ENCODE results near the gene ZFAND3. TPM values are rescaled to one million over a fixed set of nuclear protein-coding genes. Genes with fewer than 3 reads are reported as not detected.

The ZFAND3 gene
- total RNA-seq, 1 donor = 27.7 TPM

DNA sequence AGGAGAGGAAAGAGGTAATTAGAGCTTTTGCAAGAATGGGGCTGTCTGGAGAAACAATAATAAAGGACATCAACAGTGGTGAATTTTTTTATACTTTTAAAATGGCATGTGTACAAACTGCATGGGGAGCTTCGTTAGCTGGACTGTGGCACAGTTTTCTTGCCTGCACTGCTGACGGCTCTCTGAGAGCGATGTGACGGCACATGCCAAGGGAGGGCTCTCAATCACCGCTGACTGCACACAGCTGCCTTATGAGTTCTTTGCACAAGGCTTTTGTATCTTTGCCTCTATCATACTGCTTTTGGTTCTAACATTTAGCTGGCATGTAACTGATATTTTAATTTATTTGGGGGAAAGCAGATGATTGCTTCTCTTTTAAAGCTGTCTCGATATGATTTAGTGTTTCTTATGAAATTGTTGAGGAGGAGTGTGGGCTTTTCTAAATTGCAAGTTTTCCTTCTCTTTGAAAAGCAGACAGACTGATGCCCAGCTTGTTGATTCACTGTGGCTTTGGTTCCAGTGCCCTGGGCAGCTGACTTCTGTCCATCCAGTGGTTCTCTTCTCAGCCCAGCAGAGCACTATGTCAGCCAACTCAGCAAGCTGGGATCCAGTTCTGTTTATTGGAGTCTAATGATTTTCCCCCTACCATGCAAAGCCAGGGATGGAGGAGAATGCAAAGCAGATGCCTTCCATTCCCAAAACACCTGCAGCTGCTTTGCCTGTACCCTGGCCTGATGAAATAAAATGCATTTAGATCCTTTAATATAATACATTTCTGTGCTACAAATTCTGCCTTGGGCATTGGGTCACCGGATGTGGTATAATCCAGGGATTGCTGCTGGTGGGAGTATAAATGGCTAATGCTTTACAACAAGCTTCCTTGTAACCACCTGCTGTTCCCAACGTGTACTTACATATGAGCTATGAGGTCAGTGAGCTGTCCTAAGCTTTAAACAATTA, 323.9 kb downstream of the ZFAND3 start:
- no peak for DNase-seq (ENCODE audit: low read depth in 2 of 3, low spot score in 2 of 3)

DNA sequence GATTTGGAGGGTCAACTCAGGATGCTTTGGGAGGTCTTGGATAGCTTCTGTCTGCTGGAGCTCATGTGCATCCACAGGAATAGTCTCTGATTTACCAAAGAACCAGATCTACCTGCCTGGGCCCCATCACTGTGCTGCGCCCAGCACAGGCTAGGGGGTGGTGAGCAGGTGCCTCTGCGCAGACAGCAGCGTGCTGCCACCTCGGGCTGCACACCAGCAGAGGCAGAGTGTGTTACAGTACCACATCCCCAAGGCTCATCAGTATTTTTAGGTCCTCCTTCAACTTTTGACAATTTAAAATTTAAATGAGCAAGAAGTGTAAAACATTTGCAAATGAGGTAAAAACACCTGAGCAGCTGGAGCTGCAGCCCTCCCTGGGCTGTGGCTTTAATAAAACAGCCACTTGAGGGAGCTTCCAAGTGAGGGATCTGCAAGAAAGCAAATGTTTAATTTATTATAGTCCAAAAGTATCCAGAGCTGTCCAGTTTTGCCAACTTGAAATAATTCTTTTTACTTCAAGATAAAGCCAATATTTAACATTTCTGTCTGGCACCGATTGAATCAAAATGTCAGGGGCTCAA, 324.9 kb downstream of the ZFAND3 start:
- no peak for DNase-seq (ENCODE audit: low read depth in 2 of 3, low spot score in 2 of 3)

DNA sequence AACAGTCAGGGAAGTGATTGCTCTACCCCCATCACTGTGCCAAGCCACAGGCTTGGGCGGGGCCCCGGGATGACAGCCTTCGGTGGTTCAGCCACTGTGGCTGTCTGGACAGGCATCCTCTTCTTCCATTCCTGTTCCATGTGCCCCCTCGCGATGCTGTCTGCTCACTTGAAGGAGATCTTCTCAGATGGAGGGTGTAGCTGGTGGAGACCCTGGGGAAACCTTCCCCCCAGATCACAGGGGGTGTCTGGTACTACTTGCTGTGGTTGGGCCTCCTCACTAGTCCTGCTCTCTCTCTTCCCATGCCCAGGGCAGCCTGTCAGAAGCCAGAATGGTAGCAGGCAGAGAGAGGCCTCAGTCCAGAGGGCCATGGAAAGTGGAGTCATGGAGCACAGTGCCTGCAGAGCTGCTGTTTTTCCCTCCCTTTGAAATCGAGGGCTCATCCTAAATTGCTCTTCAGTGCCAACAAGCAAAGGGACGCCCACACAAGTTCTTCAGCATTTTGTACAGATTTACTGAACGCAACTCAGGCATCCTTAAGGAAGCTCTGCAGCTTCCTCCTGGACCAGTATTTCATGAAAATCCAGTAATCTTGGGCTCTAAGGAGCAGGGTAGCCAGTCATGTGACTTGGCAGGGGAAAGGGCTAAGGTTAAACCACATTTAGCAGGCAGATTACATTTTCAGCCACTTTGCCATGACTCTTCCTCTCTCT, 326.6 kb downstream of the ZFAND3 start:
- DNase-seq (ENCODE audit: low read depth in 2 of 3, low spot score in 2 of 3) = no peak

DNA sequence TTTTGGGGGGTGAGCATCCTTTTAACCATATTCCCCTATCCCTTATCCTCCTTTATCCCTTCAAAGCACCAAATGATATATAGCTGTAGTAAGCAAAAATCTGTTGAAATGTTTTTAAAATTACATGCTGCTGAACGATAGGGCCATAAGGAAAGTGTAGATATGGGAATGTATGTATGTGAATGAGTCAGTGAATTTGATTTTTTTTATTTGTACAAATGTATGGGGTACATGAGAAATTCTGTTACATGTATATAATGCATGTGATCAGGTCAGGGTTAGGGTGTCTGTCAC, 327.2 kb downstream of the ZFAND3 start:
- no peak for DNase-seq (ENCODE audit: low read depth in 2 of 3, low spot score in 2 of 3)

DNA sequence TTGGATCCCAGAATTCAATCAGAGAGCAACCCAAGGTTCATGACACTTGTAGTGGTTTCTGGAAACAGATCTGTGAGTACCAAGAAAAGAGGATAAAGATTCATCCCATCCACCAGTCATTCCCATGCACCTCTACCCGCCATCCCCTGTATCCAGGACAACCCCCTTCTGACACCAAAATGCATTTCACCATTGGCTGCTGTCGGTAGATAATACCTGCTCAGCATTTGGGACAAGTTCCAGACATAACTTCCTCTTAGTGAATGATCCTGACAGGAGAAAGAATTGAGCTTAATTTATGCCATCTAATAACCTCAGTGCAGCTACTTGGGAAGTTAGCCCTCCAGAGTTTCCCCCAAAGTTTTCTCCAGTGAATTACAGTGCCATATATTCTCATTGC, 329.1 kb downstream of the ZFAND3 start:
- no peak for DNase-seq (ENCODE audit: low read depth in 2 of 3, low spot score in 2 of 3)

DNA sequence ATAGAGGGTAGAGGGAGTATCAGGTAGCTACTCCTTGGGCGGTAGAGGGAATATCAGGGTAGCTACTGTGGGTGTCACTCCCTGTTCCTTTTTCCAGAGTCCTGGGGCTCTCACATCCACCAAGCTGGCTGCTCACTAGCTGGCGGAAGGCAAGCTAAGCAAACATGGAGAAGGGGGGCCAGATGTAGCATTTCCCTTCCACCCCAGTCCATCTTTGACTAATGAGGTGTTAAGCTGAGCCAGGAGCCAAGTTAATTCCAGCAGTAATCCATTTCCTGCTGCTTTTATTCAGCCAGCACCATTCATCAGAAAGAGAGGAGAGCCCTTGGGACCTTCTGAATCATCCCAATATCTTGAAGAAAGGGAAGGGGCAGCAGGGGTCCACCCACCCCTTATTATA, 330.0 kb downstream of the ZFAND3 start:
- no peak for DNase-seq (ENCODE audit: low read depth in 2 of 3, low spot score in 2 of 3)

DNA sequence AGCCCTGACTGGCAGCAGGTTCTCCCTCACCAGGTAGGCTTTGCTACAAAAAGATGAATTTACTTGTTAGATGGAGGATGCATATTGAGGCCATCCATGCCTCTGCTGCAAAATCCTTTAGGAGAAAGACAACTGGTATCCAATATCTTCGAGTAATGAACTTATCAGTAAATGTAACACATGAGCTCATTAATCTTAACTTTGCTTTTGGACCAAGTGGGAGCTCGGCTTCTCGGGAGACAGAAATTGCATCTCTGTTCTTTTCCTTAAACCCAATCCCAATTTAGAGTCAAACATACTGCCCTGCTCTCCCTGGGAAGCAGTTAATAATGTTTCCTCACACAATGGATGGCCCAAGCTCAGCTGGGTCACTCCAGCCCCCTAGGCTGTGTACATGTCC, 330.5 kb downstream of the ZFAND3 start:
- DNase-seq (ENCODE audit: low read depth in 2 of 3, low spot score in 2 of 3) = no peak

DNA sequence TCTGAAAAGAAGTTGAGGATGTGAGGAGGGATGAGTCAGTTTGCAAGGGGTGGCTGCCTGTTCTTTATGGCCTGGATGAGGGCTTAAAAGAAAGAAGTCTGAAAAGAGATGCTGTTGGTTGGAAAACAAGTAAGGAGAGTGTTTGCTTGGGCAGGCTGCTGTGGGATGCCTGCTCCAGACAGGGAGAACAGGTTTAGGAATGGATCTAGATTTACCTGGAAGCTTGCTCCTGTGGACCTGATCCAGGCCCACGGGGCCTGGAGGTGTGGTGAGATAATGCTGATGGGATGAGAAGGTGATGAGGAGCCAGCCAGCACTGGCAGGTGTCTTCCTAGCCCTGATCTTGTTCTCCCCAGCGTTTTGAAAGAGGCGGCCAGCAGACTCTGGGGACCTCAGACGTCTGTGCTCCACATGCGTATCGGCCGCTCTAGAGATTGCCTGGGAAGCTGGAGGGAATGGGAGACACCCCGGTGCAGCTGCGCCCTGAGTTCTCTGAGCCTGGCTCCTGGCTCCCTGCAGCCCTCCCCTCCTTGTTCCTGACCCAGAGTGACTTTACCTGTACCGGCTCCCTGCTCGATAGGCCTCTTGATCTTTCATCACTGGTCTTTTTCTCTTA, 331.3 kb downstream of the ZFAND3 start:
- no peak for DNase-seq (ENCODE audit: low read depth in 2 of 3, low spot score in 2 of 3)

DNA sequence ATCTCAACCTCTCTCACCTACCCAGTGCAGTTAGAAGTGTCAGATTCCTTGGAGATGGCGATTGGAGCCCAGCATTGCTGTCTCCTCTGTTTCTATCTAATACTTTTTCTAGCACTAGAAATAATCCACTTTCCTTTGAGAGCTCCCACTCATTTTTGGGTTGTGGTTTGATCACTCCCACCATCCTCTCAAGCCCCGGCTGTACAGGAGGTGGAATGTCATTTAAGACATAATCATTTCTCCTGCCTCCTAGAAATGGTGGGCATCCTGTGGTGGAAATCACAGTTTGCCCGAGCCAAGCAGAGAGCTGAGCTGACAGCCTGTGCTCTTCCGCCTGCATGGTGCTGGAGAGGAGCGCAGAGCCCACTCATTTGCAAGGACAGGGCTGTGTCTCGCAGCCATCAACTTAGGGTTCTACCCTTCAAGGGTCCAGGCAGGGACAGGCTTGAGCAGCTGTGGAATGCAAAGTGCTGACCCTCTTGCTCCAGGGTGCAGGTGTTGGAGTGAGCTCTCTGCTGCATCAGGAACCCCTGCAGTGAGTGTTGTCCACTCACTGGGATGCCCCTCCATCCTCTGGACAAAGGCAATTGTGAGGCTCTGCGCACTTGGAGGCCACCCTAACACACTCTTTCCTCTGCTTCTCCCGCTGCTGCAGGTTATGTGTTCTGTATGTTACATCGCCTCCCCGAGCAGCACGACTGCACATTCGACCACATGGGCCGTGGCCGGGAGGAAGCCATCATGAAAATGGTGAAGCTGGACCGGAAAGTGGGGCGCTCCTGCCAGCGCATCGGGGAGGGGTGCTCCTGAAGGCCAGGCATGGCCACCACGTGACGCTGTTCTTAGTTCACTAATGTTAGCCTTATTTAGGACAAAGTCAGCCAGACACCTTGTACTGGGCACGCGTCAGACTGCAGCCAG, 332.3 kb downstream of the ZFAND3 start:
- DNase-seq (ENCODE audit: low read depth in 2 of 3, low spot score in 2 of 3) = no peak

DNA sequence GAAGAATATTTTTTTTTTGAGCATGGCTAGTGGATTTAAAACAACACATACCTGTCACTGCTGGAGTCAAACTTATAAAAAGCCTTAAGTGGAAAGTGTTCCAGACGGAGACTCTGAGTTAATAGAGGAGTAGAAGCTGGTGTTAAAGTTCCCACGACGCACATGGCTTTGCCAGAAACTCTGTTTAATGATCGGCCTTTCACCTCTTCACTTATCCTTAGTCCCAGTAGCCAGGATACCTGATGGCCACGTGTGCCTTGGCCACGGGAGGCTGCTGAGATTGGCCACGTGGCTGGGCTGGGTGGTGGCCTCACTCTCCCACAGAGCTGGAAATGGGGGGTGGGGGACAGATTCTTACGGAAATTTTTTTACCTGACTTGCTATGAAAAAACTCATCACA, 333.1 kb downstream of the ZFAND3 start:
- no peak for DNase-seq (ENCODE audit: low read depth in 2 of 3, low spot score in 2 of 3)

DNA sequence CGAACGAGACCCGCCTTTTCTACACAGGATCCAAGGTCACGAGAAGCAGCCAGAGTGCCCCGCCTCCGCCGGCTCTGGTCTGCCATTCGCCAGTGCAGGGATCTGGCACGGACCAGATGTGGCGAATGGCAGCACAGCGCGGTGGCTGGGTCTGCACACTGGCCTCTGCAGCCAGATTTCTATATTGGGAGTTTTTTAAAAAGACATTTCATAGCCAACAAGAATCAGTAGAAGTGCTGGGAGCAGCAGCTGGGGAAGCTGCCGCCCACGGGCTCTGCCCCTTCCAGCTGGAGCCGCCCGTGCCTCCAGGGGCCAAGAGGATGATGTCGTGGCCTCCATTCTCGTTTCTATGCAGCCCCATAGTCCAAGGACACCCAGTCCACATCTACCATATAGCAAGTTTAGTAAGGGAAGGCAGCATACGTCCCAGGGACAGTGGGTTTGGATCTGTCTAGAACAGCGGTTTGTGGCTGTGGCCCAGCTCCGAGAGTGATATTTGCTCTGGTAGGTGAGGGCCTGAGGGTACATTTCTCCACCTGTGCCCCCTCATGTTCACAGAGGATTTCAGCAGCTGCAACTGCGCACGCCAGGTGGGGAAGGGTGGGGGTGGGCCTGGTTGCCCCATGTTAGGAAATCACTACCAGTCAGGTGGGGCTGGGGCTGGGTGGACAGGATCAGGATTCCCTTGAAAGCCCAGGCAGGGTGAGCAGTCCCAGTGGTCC, 333.7 kb downstream of the ZFAND3 start:
- no peak for DNase-seq (ENCODE audit: low read depth in 2 of 3, low spot score in 2 of 3)

DNA sequence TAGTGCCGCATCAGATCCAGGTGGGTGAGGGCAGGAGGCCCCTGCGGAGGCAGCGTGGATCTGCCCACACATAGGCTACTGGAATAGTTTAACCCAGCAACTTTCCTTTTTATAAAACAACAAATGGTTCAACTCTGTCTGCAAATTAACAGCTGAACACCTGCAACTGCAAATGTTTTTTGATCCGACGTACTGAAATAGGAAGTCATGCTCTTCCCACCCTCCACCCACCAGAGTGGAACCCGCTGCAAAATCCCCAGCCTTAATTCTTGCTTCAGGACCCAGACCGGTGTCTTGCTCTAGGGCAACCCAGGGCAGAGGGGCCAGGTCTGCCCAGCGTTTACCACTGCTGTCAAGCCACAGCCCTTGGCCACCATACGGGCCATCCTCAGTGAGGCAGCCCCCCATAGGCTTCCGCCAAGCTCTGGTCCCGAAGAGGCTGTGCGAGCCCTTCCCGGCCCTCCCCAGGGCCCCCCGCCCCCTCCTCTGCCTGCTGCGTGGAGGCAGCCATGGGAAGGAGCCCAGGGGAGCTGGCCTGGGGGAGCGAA, 334.3 kb downstream of the ZFAND3 start:
- no peak for DNase-seq (ENCODE audit: low read depth in 2 of 3, low spot score in 2 of 3)

DNA sequence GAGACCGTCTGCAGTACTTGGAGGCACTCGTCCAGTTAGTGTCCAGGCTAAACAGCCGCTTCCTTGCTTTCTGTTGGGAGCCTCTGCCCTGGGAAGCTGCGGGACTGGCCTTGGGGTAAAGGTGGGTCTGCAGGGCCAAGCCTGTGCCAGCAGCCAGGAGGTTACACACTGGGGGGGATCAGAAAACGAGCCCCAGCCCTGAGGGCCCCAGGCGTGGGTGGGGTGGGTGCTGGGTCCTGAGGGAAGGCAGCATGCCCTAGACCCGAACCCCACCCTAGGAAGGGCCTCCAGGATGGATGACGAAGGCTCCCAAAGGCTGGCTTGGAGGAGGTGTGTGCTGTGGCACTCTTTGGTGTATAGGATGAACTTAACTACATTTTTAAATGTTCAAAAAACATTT, 335.2 kb downstream of the ZFAND3 start:
- DNase-seq (ENCODE audit: low read depth in 2 of 3, low spot score in 2 of 3) = no peak

DNA sequence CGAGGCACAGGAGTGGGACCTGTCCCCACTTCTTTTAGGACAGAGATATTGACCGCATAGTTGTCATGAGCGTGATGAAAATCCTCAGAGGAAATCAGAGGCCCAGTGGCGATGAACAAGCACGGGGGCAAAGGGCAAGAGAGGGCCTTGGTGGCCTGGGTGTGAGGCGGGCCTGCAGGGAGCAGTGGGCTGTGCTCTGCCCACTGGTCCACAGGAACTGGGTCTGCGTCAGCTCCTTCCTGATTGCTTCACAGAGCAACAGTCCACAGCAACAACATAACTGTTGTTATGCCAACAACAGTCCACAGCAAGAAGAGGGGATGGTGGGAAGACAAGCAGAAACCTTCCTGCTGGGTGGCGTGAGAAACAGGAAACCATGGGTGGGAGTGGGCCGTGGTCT, 335.6 kb downstream of the ZFAND3 start:
- DNase-seq (ENCODE audit: low read depth in 2 of 3, low spot score in 2 of 3) = peak in 2 of 3 donors; percentile 46 to 61

DNA sequence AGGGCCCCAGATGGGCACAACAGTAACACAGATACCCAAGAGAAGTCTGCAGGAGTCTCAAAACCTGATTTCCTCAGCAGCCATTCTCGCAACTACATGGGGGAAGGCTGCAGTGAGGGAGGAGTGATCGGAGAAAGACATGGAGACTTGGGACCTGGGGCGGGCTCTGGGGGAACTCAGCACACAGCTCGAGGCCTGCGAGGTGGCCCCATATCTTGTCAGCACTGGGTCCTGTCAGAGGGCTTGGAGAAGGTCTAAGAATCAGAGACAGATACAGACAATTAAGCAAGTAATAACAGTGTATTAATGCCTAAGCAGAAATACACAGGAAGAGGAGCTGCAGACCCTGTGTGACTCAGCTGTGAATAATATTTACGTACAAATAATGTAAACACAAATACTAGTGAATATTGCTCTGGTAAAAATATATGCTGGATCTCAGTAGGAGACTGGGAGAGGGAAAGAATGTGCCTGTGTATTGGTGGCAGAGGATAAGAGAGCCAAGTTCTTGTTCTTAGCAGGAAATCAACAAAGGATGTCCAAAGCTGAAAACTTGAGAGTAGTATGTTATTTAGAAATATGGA, 336.2 kb downstream of the ZFAND3 start:
- DNase-seq (ENCODE audit: low read depth in 2 of 3, low spot score in 2 of 3) = no peak

DNA sequence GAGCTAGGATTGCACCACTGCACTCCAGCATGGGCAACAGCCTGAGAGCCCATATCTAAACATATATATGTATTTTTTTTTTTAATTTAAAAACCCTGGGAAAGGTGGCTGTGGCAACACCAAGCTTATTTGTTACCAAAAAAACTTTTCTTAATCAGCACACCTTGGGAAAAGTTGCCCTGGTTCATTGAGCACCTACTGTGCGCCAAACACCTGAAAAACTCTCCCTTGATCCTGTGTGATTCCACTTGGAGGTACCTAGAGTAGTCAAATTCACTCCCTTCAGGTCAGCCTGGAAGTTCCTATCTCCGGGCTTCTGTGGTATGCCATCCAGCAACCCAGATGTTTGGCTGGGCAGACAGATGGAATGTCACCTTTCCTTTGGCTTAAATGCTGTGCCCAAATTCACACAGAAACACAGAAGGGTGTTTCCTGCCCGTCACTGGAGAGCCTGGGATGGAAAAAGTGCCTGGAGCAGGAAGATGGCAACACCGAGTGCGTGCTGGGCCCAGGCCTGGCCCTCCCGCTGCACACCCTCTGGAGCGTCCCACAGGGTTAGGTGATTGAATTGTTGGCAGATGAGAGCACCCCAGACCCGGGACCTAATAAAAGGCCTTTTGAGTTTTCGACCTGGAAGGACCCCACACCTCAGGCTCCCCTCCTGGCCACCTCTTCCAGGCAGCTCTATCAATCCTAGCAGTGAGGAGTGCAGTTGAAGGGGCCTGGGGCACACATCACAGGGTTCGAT, 337.5 kb downstream of the ZFAND3 start:
- no peak for DNase-seq (ENCODE audit: low read depth in 2 of 3, low spot score in 2 of 3)

DNA sequence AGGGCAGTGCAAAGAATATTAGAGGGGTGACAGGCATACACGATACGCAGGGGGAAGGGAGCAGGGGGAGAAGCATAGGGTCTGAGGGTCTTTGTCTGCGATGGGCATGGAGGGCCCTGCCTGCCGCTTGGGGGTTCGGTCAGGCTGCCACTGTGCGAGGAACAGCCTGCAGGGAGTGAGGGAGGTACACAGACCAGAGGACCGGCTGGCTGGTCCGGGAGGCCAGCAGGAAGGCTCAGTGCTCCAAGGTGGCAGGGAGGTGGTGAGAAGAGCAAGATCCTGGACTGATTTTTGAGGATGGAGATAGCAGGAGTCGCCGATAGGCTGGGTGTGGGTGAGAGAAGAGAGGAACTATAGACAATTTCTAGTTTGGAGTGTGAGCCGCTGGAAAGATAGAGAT, 338.4 kb downstream of the ZFAND3 start:
- no peak for DNase-seq (ENCODE audit: low read depth in 2 of 3, low spot score in 2 of 3)

DNA sequence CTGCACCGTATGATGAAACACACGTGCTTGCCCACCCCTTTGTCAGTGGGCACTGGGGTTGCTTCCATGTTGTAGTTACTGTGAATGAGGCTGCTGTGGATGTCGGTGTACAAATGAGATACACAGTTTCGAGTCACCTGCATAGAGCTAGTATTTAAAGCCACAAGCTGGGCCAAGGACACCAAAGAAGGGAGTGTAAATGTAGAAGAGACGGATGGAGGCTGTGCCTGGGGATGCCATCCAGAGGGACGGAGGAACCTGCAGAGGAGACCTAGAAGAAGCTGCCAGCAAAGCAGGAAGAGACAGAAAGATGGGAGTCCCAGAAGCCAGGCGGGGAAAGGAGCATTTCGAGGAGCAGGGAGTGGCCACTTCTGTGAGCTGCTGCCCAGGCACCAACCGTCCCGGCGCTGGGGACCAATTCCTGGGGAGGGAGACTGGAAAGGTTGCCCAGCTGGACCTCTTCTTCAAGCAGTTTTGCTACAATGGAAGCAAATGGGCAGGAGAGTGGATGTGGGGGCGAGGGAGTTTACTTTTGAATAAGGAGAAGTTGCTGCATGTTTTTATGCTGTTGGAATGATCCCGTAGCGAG, 339.3 kb downstream of the ZFAND3 start:
- no peak for DNase-seq (ENCODE audit: low read depth in 2 of 3, low spot score in 2 of 3)

All from hematopoietic multipotent progenitor cell (in vitro differentiated cells).